RWPE2 (cell line): Measurements from ENCODE around the gene RNU1-2.
"Not testable (repeated sequence)": the region's sequence is repeated elsewhere in the genome, so short reads cannot be mapped to it uniquely, and the experiment has no call there.

ENCODE experiments used
- ATAC-seq: fragments of 200-7000 bp; cut with Tn5 transposase; 3 replicates; pipeline ENCODE4 v1.9.1; 2021; ENCODE audit warnings: low read depth
- DNase-seq: peaks from one replicate; pipeline ENCODE4 v3.0.0-alpha.2; 2020; ENCODE audit warnings: low spot score
- H3K27ac ChIP-seq: fragments of 450-650 bp; 2 replicates; pipeline ENCODE4 v1.5.1; 2017; ENCODE audit warnings: mild to moderate bottlenecking; ENCODE audit not compliant: poor library complexity, severe bottlenecking
- H3K27me3 ChIP-seq: fragments of 250-450 bp; sonication (Bioruptor Pico); 2 replicates; pipeline ENCODE4 v1.5.1; 2021; ENCODE audit warnings: mild to moderate bottlenecking, moderate library complexity; ENCODE audit not compliant: insufficient read depth, poor library complexity, severe bottlenecking
- H3K36me3 ChIP-seq: fragments of 250-450 bp; sonication (Bioruptor Pico); 2 replicates; pipeline ENCODE4 v1.5.1; 2020; ENCODE audit warnings: low read depth, mild to moderate bottlenecking, moderate library complexity
- H3K4me1 ChIP-seq: fragments of 250-450 bp; sonication (Bioruptor Pico); 2 replicates; pipeline ENCODE4 v1.5.1; 2021; ENCODE audit warnings: mild to moderate bottlenecking, moderate library complexity; ENCODE audit not compliant: insufficient read depth, poor library complexity, severe bottlenecking
- H3K4me3 ChIP-seq: fragments of 250-450 bp; sonication (Bioruptor Pico); 2 replicates; pipeline ENCODE4 v1.5.1; 2021; ENCODE audit warnings: mild to moderate bottlenecking, moderate library complexity; ENCODE audit not compliant: severe bottlenecking
- H3K9me3 ChIP-seq: fragments of 250-450 bp; sonication (Bioruptor Pico); 2 replicates; pipeline ENCODE4 v1.5.1; 2021; ENCODE audit warnings: mild to moderate bottlenecking, moderate library complexity; ENCODE audit not compliant: severe bottlenecking
- TF ChIP-seq, protein P1 (sequence below): fragments of 450-650 bp; IDR thresholded peaks from one replicate; pipeline ENCODE4 v1.5.1; 2017; ENCODE audit warnings: mild to moderate bottlenecking, moderate library complexity; ENCODE audit not compliant: poor library complexity, severe bottlenecking

RNU1-2 gene

DNA sequence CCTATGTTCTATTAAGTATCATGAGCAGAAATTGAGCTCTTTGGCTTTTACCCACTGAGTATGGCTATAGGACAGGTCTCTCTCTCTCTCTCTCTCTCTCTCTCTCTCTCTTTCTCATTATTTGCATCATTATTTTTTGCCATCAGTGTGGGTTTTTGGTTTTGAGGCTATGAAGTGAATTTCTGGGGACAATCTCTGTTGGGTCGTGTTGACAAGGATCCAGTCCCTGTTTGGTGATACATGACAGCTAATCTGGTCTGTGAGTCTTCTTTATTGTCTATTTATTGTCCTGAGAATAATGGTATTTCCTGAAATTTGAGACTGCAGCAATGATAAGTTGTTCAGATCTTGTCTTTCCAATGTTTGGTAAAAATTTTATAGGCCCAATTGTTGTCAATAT lies 1.9 kb downstream of the RNU1-2 start:
- not testable (repeated sequence) for H3K36me3 ChIP-seq, ATAC-seq, DNase-seq, H3K4me3 ChIP-seq, H3K9me3 ChIP-seq, H3K27me3 ChIP-seq
- peaks cover 15% of the 10 kb centered on the region for H3K4me1 ChIP-seq
- peak overlapping the region; percentile 67 for H3K27ac ChIP-seq

- peaks cover 21% of the 10 kb centered on the region for H3K4me1 ChIP-seq
- not testable (repeated sequence) for H3K36me3 ChIP-seq, H3K4me3 ChIP-seq, ATAC-seq, H3K9me3 ChIP-seq, H3K27me3 ChIP-seq, DNase-seq
- peak overlapping the region; percentile 23 for H3K27ac ChIP-seq
Observed at GRCh38 chr1:16898298-16898697, 2.5 kb downstream of the RNU1-2 start.

- not testable (repeated sequence) for DNase-seq, H3K27ac ChIP-seq, H3K36me3 ChIP-seq, H3K9me3 ChIP-seq, H3K4me3 ChIP-seq, ATAC-seq, H3K27me3 ChIP-seq
- H3K4me1 ChIP-seq: peaks cover 26% of the 10 kb centered on the region
Observed at GRCh38 chr1:16899020-16899419, 3.2 kb downstream of the RNU1-2 start.

- H3K9me3 ChIP-seq: no peaks in the 10 kb centered on the region
- no peaks in the 10 kb centered on the region for H3K36me3 ChIP-seq
- no peak overlapping the region for H3K27ac ChIP-seq
- DNase-seq (no peak), ATAC-seq (no peak)
- peaks cover 31% of the 10 kb centered on the region for H3K4me1 ChIP-seq
- no peak overlapping the region for H3K4me3 ChIP-seq
- TF ChIP-seq, protein P1, sequence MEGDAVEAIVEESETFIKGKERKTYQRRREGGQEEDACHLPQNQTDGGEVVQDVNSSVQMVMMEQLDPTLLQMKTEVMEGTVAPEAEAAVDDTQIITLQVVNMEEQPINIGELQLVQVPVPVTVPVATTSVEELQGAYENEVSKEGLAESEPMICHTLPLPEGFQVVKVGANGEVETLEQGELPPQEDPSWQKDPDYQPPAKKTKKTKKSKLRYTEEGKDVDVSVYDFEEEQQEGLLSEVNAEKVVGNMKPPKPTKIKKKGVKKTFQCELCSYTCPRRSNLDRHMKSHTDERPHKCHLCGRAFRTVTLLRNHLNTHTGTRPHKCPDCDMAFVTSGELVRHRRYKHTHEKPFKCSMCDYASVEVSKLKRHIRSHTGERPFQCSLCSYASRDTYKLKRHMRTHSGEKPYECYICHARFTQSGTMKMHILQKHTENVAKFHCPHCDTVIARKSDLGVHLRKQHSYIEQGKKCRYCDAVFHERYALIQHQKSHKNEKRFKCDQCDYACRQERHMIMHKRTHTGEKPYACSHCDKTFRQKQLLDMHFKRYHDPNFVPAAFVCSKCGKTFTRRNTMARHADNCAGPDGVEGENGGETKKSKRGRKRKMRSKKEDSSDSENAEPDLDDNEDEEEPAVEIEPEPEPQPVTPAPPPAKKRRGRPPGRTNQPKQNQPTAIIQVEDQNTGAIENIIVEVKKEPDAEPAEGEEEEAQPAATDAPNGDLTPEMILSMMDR: no peak
- H3K27me3 ChIP-seq: no peaks in the 10 kb centered on the region
Observed at GRCh38 chr1:16900751-16901150, 5.0 kb downstream of the RNU1-2 start.

GRCh38 chr1:16901371-16901770 lies 5.6 kb downstream of the RNU1-2 start:
- peaks cover 30% of the 10 kb centered on the region for H3K4me1 ChIP-seq
- DNase-seq, H3K27ac ChIP-seq, ATAC-seq, H3K27me3 ChIP-seq, H3K36me3 ChIP-seq, H3K4me3 ChIP-seq, H3K9me3 ChIP-seq: not testable (repeated sequence)

- no peak for DNase-seq
- Histone ChIP-seq H3K4me3 (no peak overlapping the region), H3K27ac (peak overlapping the region; percentile 90), H3K4me1 (peaks cover 18% of the 10 kb centered on the region), H3K36me3 (no peaks in the 10 kb centered on the region), H3K27me3 (no peaks in the 10 kb centered on the region), H3K9me3 (peaks cover 3% of the 10 kb centered on the region)
- no peak for ATAC-seq
- TF ChIP-seq, protein P1: no peak
Observed at GRCh38 chr1:16903054-16903453, 7.3 kb downstream of the RNU1-2 start.

DNA sequence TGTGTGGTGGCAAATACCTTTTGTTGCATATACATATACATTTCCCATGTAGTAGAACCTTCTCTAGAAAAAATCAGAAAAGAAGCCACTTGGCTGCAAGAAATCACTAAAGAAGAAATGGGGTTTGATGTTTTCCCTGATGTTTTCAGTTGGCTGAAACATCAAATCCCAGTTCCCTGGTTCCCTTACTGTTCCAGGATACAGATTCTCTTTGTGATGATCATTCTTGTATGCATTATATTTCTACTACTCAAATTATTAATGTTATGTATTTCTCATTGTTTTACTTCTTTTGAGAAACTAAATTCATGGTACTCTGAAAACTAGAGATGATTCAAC lies 7.6 kb downstream of the RNU1-2 start:
- no peaks in the 10 kb centered on the region for H3K36me3 ChIP-seq
- no peak for ATAC-seq
- TF ChIP-seq, protein P1: no peak
- peaks cover 3% of the 10 kb centered on the region for H3K9me3 ChIP-seq
- peak overlapping the region; percentile 90 for H3K27ac ChIP-seq
- peaks cover 17% of the 10 kb centered on the region for H3K4me1 ChIP-seq
- DNase-seq: no peak
- no peaks in the 10 kb centered on the region for H3K27me3 ChIP-seq
- peak overlapping the region; percentile 36 for H3K4me3 ChIP-seq
